ENCODE measurements around the gene ABAT.

DNA sequence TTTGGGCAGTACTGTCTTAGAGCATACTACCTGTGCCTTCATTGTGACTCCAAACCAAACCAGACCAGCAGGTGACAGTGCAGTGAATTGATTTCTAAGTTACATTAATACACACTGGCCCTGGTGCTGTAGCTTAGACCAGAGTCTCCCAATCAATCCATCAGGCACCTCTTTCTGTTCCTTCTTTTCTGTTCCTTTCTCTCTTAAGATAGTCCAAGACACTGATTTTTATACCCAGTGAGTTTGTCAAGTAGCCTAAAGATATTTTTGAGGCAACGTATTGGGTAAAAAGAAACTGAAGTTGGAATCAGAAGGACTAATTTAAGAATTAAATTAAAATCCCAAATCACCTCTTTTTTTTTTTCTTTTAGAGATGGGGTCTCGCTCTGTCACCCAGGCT lies 43.1 kb downstream of the ABAT start:
- TF ChIP-seq, protein P1, sequence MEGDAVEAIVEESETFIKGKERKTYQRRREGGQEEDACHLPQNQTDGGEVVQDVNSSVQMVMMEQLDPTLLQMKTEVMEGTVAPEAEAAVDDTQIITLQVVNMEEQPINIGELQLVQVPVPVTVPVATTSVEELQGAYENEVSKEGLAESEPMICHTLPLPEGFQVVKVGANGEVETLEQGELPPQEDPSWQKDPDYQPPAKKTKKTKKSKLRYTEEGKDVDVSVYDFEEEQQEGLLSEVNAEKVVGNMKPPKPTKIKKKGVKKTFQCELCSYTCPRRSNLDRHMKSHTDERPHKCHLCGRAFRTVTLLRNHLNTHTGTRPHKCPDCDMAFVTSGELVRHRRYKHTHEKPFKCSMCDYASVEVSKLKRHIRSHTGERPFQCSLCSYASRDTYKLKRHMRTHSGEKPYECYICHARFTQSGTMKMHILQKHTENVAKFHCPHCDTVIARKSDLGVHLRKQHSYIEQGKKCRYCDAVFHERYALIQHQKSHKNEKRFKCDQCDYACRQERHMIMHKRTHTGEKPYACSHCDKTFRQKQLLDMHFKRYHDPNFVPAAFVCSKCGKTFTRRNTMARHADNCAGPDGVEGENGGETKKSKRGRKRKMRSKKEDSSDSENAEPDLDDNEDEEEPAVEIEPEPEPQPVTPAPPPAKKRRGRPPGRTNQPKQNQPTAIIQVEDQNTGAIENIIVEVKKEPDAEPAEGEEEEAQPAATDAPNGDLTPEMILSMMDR (IDR thresholded peaks at IDR 0.05) = no peak
- TF ChIP-seq EZH2 (IDR thresholded peaks at IDR 0.05; ENCODE audit: borderline replicate concordance, insufficient read depth, low read depth, low read length, poor library complexity, severe bottlenecking) = no peak

All from B cell (primary cell).